Measurements from ENCODE around the gene EDIL3. TPM values are rescaled to one million over a fixed set of nuclear protein-coding genes. Genes with fewer than 3 reads are reported as not detected.

EDIL3 gene
- total RNA-seq, 2 donors from 2014 or later = 4.6 to 5.5 TPM

- Histone ChIP-seq H3K4me3 (no peak overlapping the region), H3K36me3 (no peaks in the 10 kb centered on the region), H3K4me1 (replicated peaks) (no peaks in the 10 kb centered on the region), H3K27me3 (replicated peaks; ENCODE audit: insufficient read depth) (no peaks in the 10 kb centered on the region), H3K27ac (no peak overlapping the region), H3K9me3 (no peaks in the 10 kb centered on the region)
- no peak for DNase-seq (ENCODE audit: low spot score)
- intact Hi-C loops (cut with DNase I) = no loop called here
- TF ChIP-seq POLR2A (IDR thresholded peaks at IDR 0.05) (no peak), CTCF (IDR thresholded peaks at IDR 0.05) (no peak), POLR2AphosphoS5 (IDR thresholded peaks at IDR 0.05) (no peak)
Measured at GRCh38 chr5:84228266-84228665, 156.4 kb downstream of the EDIL3 start.

GRCh38 chr5:84227236-84227635, 157.4 kb downstream of the EDIL3 start:
- no peak for TF ChIP-seq POLR2A (IDR thresholded peaks at IDR 0.05)
- TF ChIP-seq POLR2AphosphoS5 (IDR thresholded peaks at IDR 0.05) = no peak
- TF ChIP-seq CTCF (IDR thresholded peaks at IDR 0.05) = no peak
- Histone ChIP-seq H3K27ac (no peak overlapping the region), H3K27me3 (replicated peaks; ENCODE audit: insufficient read depth) (no peaks in the 10 kb centered on the region), H3K9me3 (no peaks in the 10 kb centered on the region), H3K36me3 (no peaks in the 10 kb centered on the region), H3K4me1 (replicated peaks) (no peaks in the 10 kb centered on the region), H3K4me3 (no peak overlapping the region)
- intact Hi-C loops (cut with DNase I) = no loop called here
- DNase-seq (ENCODE audit: low spot score) = no peak

- intact Hi-C loops (cut with DNase I) = no loop called here
- H3K27ac ChIP-seq = no peak overlapping the region
- 78% methylated on average over 5 of the region's 5 CpGs for WGBS
Measured at GRCh38 chr5:84218546-84218945, 166.1 kb downstream of the EDIL3 start.

GRCh38 chr5:84215521-84215920, 169.2 kb downstream of the EDIL3 start:
- Histone ChIP-seq H3K9me3 (no peaks in the 10 kb centered on the region), H3K27ac (no peak overlapping the region), H3K36me3 (no peaks in the 10 kb centered on the region), H3K4me3 (no peak overlapping the region), H3K27me3 (replicated peaks; ENCODE audit: insufficient read depth) (no peaks in the 10 kb centered on the region), H3K4me1 (replicated peaks) (no peaks in the 10 kb centered on the region)
- TF ChIP-seq POLR2AphosphoS5 (IDR thresholded peaks at IDR 0.05) = no peak
- TF ChIP-seq POLR2A (IDR thresholded peaks at IDR 0.05) = no peak
- TF ChIP-seq CTCF (IDR thresholded peaks at IDR 0.05) = no peak
- WGBS = 88% methylated on average over 3 of the region's 3 CpGs
- intact Hi-C loops (cut with DNase I) = no loop called here
- DNase-seq (ENCODE audit: low spot score) = no peak

More at GRCh38 chr5:84218546-84218945, 166.1 kb downstream of the EDIL3 start:
- no peak for TF ChIP-seq CTCF (IDR thresholded peaks at IDR 0.05)
- TF ChIP-seq POLR2AphosphoS5 (IDR thresholded peaks at IDR 0.05) = no peak
- TF ChIP-seq POLR2A (IDR thresholded peaks at IDR 0.05) = no peak
- Histone ChIP-seq H3K4me1 (replicated peaks) (no peaks in the 10 kb centered on the region), H3K36me3 (no peaks in the 10 kb centered on the region), H3K27me3 (replicated peaks; ENCODE audit: insufficient read depth) (no peaks in the 10 kb centered on the region), H3K4me3 (no peak overlapping the region), H3K9me3 (no peaks in the 10 kb centered on the region)
- no peak for DNase-seq (ENCODE audit: low spot score)

- TF ChIP-seq CTCF (IDR thresholded peaks at IDR 0.05) = no peak
- TF ChIP-seq POLR2AphosphoS5 (IDR thresholded peaks at IDR 0.05) = no peak
- TF ChIP-seq POLR2A (IDR thresholded peaks at IDR 0.05) = no peak
- Histone ChIP-seq H3K4me3 (no peak overlapping the region), H3K27me3 (replicated peaks; ENCODE audit: insufficient read depth) (no peaks in the 10 kb centered on the region), H3K4me1 (replicated peaks) (no peaks in the 10 kb centered on the region), H3K36me3 (no peaks in the 10 kb centered on the region), H3K9me3 (no peaks in the 10 kb centered on the region), H3K27ac (no peak overlapping the region)
- intact Hi-C loops (cut with DNase I) = no loop called here
- 88% methylated on average over 1 of the region's 1 CpG for WGBS
- DNase-seq (ENCODE audit: low spot score) = no peak
Measured at GRCh38 chr5:84213861-84214260, 170.8 kb downstream of the EDIL3 start.

Data from prostate gland (tissue), 2 donors.